C4-2B (cell line): ENCODE results near the gene INPP5K.

Experiments used
- H3K27ac ChIP-seq: fragments of 450-650 bp; 2 replicates; pipeline ENCODE4 v1.5.1; 2017
- ZFX ChIP-seq: fragments of 450-650 bp; IDR thresholded peaks from 2 replicates; pipeline ENCODE4 v1.6.1; 2017
- TF ChIP-seq, protein P1 (sequence below): fragments of 450-650 bp; conservative IDR thresholded peaks from 2 replicates; pipeline ENCODE4 v1.5.1; 2017; ENCODE audit warnings: mild to moderate bottlenecking

The INPP5K gene

DNA sequence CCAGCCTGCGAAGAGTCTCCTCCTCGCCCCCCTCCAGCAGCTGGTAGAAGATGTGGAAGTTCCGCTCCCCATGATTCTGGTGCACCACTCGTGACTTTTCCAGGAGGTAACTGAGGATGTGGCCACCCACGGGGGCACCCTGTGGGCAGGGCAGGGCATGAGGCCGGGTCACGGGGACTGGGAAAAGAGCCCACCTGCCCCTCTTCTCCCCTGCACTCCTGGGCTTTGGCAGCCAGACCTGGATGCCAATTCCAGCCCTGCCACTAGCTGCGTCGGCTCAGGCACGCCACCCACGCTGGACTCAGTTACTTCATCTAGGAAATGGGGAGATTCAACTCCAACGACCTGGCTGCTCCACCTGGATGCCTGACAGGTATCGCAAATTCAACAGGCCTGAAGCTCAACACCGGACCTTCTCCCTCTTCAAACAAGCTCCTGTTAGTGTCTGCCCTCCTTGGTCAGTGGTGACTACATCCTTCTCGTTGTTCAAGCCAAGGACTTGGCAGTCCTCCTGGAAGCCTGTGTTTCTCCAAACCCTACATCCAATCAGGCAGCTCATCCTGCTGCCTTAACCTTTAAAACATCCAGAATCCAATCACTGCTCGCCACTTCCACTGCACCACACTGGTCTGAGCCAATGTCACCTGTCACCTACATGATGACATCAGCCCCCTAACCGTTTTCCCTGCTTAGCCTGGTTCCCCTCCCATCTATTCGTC lies 35.5 kb downstream of the INPP5K start:
- TF ChIP-seq, protein P1, sequence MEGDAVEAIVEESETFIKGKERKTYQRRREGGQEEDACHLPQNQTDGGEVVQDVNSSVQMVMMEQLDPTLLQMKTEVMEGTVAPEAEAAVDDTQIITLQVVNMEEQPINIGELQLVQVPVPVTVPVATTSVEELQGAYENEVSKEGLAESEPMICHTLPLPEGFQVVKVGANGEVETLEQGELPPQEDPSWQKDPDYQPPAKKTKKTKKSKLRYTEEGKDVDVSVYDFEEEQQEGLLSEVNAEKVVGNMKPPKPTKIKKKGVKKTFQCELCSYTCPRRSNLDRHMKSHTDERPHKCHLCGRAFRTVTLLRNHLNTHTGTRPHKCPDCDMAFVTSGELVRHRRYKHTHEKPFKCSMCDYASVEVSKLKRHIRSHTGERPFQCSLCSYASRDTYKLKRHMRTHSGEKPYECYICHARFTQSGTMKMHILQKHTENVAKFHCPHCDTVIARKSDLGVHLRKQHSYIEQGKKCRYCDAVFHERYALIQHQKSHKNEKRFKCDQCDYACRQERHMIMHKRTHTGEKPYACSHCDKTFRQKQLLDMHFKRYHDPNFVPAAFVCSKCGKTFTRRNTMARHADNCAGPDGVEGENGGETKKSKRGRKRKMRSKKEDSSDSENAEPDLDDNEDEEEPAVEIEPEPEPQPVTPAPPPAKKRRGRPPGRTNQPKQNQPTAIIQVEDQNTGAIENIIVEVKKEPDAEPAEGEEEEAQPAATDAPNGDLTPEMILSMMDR = no peak
- no peak for TF ChIP-seq ZFX
- H3K27ac ChIP-seq = peak overlapping the region; percentile 65

DNA sequence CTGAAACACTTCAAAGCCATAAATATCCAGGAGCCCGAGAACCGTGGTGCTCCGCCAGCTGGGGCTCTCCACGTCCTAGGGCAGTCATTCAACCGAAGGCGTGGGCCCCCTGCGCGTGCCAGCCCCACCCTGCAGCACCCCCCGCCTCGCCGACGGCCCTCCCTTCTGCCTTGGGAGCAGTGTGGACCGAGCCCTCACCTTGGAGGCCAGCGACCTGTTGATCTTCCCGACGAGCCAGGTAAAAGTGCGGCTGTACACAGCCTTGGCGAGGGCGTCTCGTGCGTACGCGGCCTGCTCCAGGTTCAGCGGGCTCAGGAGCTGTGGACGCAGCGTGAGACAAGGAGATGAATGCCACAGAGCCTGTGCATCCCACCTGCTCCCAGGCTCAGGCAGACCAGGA lies 38.0 kb downstream of the INPP5K start:
- TF ChIP-seq ZFX = no peak
- TF ChIP-seq, protein P1 = no peak
- no peak overlapping the region for H3K27ac ChIP-seq

DNA sequence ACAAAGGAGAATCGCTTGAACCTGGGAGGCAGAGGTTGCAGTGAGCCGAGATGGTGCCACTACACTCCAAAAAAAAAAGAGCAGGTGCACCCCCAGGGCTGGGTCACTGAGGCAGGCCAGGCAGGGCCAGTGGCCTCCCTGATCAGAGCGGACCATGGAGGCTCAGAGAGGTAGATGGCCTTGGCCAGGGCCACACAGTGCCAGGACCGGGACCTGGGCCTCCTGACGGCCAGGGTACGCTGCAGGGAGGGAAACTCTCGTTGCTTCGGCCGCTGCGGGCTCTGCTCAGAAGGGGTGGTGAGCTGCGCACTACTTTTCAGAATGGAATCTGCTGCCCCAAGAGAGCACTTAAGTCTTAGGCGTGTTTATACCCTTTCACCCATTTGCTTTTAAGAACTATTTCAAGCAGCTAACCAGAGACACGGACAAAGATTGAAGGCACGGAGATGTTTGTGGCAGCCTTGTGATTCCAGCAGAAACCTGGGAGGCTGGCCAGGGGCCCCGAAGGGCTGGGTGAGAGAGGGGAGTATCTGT lies 41.0 kb downstream of the INPP5K start:
- H3K27ac ChIP-seq = no peak overlapping the region
- TF ChIP-seq ZFX = no peak
- TF ChIP-seq, protein P1 = no peak

DNA sequence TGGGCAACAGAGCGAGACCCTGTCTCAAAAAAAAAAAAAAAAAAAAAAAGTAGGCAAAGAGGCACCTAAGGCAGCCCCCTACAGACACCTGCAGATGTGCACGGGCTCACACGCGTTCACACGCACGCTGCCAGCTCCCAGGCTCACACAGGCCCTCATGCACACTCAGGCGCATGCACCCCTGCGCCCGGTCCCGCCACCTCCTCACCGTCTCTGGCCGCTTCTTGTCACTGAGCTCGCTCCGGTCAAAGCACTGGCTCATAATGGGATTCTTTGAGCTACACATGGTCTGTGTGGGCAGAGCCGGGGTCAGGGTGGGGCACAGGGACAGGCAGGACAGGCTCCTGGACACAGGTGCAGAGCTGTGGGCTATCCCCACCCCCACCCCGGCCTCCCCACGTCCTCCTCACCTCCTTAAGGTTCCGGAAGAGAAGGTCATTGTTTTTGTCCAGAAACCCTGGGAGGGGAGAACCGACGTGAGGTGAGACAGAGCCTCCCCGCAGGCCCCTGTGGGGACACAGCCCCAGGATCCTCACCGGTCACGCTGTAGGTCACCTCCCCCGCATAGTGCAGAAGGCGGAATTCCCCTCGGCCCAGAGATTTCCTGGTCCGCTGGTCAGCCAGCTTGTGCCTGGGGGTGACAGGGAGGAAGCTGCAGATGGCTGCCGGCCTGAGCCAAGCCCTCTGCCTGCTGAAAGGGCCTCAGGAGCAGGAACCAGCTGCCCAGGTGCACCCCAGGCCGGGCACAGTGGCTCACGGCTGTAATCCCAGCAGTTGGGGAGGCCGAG lies 41.8 kb downstream of the INPP5K start:
- TF ChIP-seq, protein P1 = no peak
- TF ChIP-seq ZFX = no peak
- H3K27ac ChIP-seq = no peak overlapping the region

DNA sequence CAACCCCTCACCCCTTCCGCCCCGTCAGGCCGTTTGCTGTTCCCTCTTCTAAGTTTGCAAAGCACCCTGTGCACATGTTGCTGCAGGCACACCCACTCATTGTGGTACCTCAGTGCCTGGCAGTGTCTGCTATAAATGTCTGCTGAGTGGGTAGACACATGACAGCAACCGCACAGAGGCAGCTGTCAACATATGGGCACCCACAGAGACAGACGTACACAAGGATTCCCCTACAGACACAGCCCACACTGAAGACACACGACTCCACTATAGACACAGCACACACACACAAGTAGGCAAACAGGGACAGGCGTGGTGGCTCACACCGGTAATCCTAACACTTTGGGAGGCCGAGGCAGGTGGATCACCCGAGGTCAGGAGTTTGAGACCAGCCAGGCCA lies 42.6 kb downstream of the INPP5K start:
- no peak overlapping the region for H3K27ac ChIP-seq
- TF ChIP-seq, protein P1 = no peak

DNA sequence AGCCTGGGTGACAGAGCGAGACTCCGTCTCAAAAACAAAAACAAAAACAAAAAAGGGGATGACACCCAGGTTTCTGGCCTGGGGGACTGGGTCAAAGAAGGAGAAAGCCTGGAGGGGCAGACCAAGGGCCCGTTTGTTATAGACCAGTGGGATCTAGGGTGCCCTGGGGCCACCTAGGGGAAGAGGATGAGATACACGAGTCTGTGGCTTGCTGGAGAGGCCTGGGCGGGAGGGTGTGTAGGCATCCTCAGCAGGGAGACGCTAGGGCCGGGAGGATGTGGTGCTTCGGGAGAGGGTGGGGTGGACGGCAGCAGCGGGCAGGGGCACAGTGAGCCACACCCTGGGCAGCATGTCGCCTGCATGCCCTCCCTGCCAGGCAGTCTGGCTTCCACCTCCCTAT lies 43.2 kb downstream of the INPP5K start:
- no peak overlapping the region for H3K27ac ChIP-seq
- TF ChIP-seq, protein P1 = no peak
- no peak for TF ChIP-seq ZFX
